Mesenchymal stem cell (in vitro differentiated cells and primary cell): ENCODE data around the gene GTSF1L.

ENCODE experiments used
- DNase-seq: peaks from one replicate; pipeline ENCODE4 v3.0.0-alpha.2; 2013
- H2AFZ ChIP-seq: one replicate; pipeline ENCODE4 v1.6.1; 2013; ENCODE audit warnings: low read depth, mild to moderate bottlenecking, control low read depth, inconsistent platforms, low read length, moderate library complexity
- H2AK5ac ChIP-seq: 2 replicates; pipeline ENCODE4 v1.6.1; 2013; ENCODE audit warnings: low read length, moderate library complexity, mild to moderate bottlenecking, inconsistent platforms; ENCODE audit not compliant: severe bottlenecking
- H2BK120ac ChIP-seq: one replicate; pipeline ENCODE4 v1.6.1; 2013; ENCODE audit warnings: low read depth, mild to moderate bottlenecking, inconsistent platforms, low read length, moderate library complexity
- H2BK12ac ChIP-seq, 2 experiments: one replicate each; pipeline ENCODE4 v1.6.1; 2013; ENCODE audit warnings: inconsistent platforms in 2 of 2, low read length in 2 of 2, mild to moderate bottlenecking in 2 of 2, moderate library complexity in 2 of 2, control low read depth in 1 of 2
- H2BK15ac ChIP-seq: one replicate; pipeline ENCODE4 v1.6.1; 2013; ENCODE audit warnings: mild to moderate bottlenecking, low read depth, inconsistent platforms; ENCODE audit not compliant: poor library complexity, severe bottlenecking
- H2BK5ac ChIP-seq: 2 replicates; pipeline ENCODE4 v1.6.1; 2013; ENCODE audit warnings: low read depth, mild to moderate bottlenecking, low read length, control low read depth, inconsistent platforms; ENCODE audit not compliant: poor library complexity, severe bottlenecking
- H3K14ac ChIP-seq, 2 experiments: one replicate each; pipeline ENCODE4 v1.6.1; 2013; ENCODE audit warnings: inconsistent platforms in 2 of 2, low read length in 2 of 2, control low read depth in 1 of 2, mild to moderate bottlenecking in 1 of 2, moderate library complexity in 1 of 2
- H3K18ac ChIP-seq, 2 experiments: one replicate each; pipeline ENCODE4 v1.6.1; 2013; ENCODE audit warnings: inconsistent platforms in 2 of 2, low read length in 2 of 2, control low read depth in 1 of 2, low read depth in 1 of 2, mild to moderate bottlenecking in 1 of 2
- H3K23ac ChIP-seq, 2 experiments: one replicate each; pipeline ENCODE4 v1.6.1; 2013; ENCODE audit warnings: inconsistent platforms in 2 of 2, low read length in 2 of 2, mild to moderate bottlenecking in 2 of 2, moderate library complexity in 2 of 2, control low read depth in 1 of 2
- H3K27ac ChIP-seq: 2 replicates; pipeline ENCODE4 v1.5.1; 2013; ENCODE audit warnings: mild to moderate bottlenecking, moderate library complexity, low read length, control low read depth, inconsistent platforms; ENCODE audit not compliant: poor library complexity, severe bottlenecking
- H3K27me3 ChIP-seq, 2 experiments: 2 replicates each; pipeline versions ENCODE4 v1.6.1 to v1.7.0; 2013; ENCODE audit warnings: low read length in 2 of 2, mild to moderate bottlenecking in 2 of 2, moderate library complexity in 2 of 2, control low read depth in 1 of 2, inconsistent platforms in 1 of 2; ENCODE audit not compliant: control insufficient read depth in 1 of 2, insufficient read depth in 1 of 2
- H3K36me3 ChIP-seq, 2 experiments: 2 replicates each; pipeline versions ENCODE4 v1.6.1 to v1.7.0; 2013; ENCODE audit warnings: low read length in 2 of 2, control low read depth in 1 of 2, inconsistent platforms in 1 of 2, low read depth in 1 of 2, mild to moderate bottlenecking in 1 of 2; ENCODE audit not compliant: insufficient read depth in 2 of 2, control insufficient read depth in 1 of 2
- H3K4ac ChIP-seq, 2 experiments: one replicate each; pipeline ENCODE4 v1.6.1; 2013; ENCODE audit warnings: inconsistent platforms in 2 of 2, low read length in 2 of 2, mild to moderate bottlenecking in 2 of 2, moderate library complexity in 2 of 2, control low read depth in 1 of 2, low read depth in 1 of 2
- H3K4me1 ChIP-seq: 2 replicates; pipeline ENCODE4 v1.6.1; 2013; ENCODE audit warnings: low read depth, low read length, control low read depth; ENCODE audit not compliant: control insufficient read depth, insufficient read depth
- H3K4me2 ChIP-seq: 2 replicates; pipeline ENCODE4 v1.6.1; 2013; ENCODE audit warnings: low read length, mild to moderate bottlenecking, inconsistent platforms; ENCODE audit not compliant: poor library complexity, severe bottlenecking
- H3K4me3 ChIP-seq, 2 experiments: 2 replicates each; pipeline versions ENCODE4 v1.5.1 to v1.7.0; 2013; ENCODE audit warnings: low read length in 2 of 2, mild to moderate bottlenecking in 2 of 2, control low read depth in 1 of 2, low read depth in 1 of 2; ENCODE audit not compliant: insufficient read depth in 1 of 2
- H3K79me1 ChIP-seq: replicated peaks from 2 replicates; pipeline ENCODE4 v1.6.1; 2013; ENCODE audit warnings: mild to moderate bottlenecking, control low read depth, low read length, inconsistent platforms; ENCODE audit not compliant: poor library complexity, severe bottlenecking
- H3K9ac ChIP-seq: 2 replicates; pipeline ENCODE4 v1.7.0; 2013; ENCODE audit warnings: mild to moderate bottlenecking, low read length, moderate library complexity
- H3K9me3 ChIP-seq: 2 replicates; pipeline ENCODE4 v1.7.0; 2013; ENCODE audit warnings: mild to moderate bottlenecking, low read length; ENCODE audit not compliant: control insufficient read depth
- H4K8ac ChIP-seq: one replicate; pipeline ENCODE4 v1.6.1; 2013; ENCODE audit warnings: inconsistent platforms, mild to moderate bottlenecking, low read length, moderate library complexity
- H4K91ac ChIP-seq: one replicate; pipeline ENCODE4 v1.6.1; 2013; ENCODE audit warnings: mild to moderate bottlenecking, low read length, inconsistent platforms
- WGBS: methylation state at CpG from one replicate; pipeline ENCODE4 v1.1.7; 2013; ENCODE audit warnings: mixed read lengths; 5-methylcytosine and 5-hydroxymethylcytosine counted together

The GTSF1L gene

DNA sequence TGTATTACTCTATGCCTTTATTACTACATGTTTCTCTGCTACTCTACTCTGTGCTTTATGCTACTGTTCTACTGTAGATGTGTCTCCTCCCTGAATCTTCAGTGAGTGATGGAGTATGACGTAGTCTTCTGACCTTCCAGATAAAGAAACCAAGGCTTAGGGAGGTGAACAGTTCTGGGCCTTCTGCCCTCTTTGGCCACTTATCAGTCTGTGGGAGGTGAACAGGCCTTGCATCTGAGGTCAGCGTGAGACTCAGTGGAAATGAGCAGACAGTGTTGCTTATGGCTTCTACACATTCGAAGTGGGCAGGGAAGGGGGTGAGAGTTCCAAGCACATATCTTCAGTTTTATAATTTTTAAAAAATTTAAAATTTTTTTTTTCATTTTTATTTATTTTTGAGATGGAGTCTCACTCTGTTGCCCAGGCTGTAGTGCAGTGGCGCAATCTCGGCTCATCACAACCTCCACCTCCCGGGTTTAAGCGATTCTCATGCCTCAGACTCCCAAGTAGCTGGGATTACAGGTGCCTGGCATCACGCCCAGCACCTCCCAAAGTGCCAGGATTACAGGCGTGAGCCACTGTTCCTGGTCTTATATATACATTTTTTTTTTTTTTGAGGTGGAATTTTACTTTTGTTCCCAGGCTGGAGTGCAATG, 35.7 kb downstream of the GTSF1L start:
- no peak overlapping the region for H3K23ac ChIP-seq
- H3K27me3 ChIP-seq, result no peaks in the 10 kb centered on the region
- DNase-seq, result no peak
- H3K14ac ChIP-seq, result no peak overlapping the region
- no peak overlapping the region for H2BK12ac ChIP-seq
- no peak overlapping the region for H3K4me3 ChIP-seq
- no peak overlapping the region for H3K9ac ChIP-seq
- H3K4me1 ChIP-seq, result peaks cover 3% of the 10 kb centered on the region
- H3K27ac ChIP-seq, result no peak overlapping the region
- H4K8ac ChIP-seq, result no peak overlapping the region
- no peak overlapping the region for H3K4ac ChIP-seq
- H3K36me3 ChIP-seq, result peaks cover 0 to 4% of the 10 kb centered on the region in 2 experiments
- H4K91ac ChIP-seq, result no peak overlapping the region
- H2BK120ac ChIP-seq, result no peak overlapping the region
- H3K4me2 ChIP-seq, result no peak overlapping the region
- H2AK5ac ChIP-seq, result no peak overlapping the region
- no peaks in the 10 kb centered on the region for H3K9me3 ChIP-seq
- WGBS, result 97% methylated on average over 7 of the region's 9 CpGs
- no peak overlapping the region for H2AFZ ChIP-seq
- H3K18ac ChIP-seq, result no peak overlapping the region
- no peak overlapping the region for H2BK15ac ChIP-seq
- no peak overlapping the region for H2BK5ac ChIP-seq
- H3K79me1 ChIP-seq, result peaks cover 8% of the 10 kb centered on the region

DNA sequence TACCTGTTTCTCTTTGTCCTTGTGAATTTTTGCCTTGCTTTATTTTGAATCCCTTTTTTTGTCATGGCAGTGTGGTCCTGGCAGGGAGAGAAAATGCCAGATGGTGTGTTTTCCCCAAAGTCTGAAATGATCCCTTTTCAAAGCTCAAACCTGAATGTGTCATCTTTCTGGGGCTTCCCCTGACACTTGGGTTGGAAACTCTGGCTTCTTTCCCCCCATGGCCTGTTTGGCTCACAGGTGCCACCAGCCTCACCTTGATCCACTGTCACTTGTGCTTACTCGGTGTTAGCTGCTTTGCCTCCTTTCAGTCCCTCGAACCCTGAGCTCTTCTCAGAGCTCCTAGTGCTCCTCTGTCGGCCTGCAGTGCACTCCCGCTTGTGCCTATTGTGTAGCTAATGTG, 37.6 kb downstream of the GTSF1L start:
- Histone ChIP-seq H2BK5ac (no peak overlapping the region), H3K4me1 (peaks cover 3% of the 10 kb centered on the region), H2AFZ (no peak overlapping the region), H4K91ac (no peak overlapping the region), H2BK120ac (no peak overlapping the region), H3K4me3 (no peak overlapping the region), H3K4ac (no peak overlapping the region), H2AK5ac (no peak overlapping the region), H3K18ac (no peak overlapping the region), H3K4me2 (no peak overlapping the region), H3K23ac (no peak overlapping the region), H3K9me3 (no peaks in the 10 kb centered on the region), H3K36me3 (peaks cover 0 to 5% of the 10 kb centered on the region in 2 experiments), H3K79me1 (peaks cover 4% of the 10 kb centered on the region), H2BK12ac (no peak overlapping the region), H2BK15ac (no peak overlapping the region), H3K27ac (no peak overlapping the region), H3K27me3 (no peaks in the 10 kb centered on the region), H3K14ac (no peak overlapping the region), H3K9ac (no peak overlapping the region), H4K8ac (no peak overlapping the region)
- no peak for DNase-seq
- WGBS, result 94% methylated on average over 4 of the region's 4 CpGs

- Histone ChIP-seq H3K14ac (no peak overlapping the region), H4K91ac (no peak overlapping the region), H2BK120ac (no peak overlapping the region), H3K9me3 (no peaks in the 10 kb centered on the region), H3K27me3 (no peaks in the 10 kb centered on the region), H2AFZ (no peak overlapping the region), H4K8ac (no peak overlapping the region), H3K79me1 (peaks cover 8% of the 10 kb centered on the region), H2BK15ac (no peak overlapping the region), H2BK12ac (no peak overlapping the region), H3K36me3 (peaks cover 0 to 5% of the 10 kb centered on the region in 2 experiments), H3K4me1 (no peaks in the 10 kb centered on the region), H3K23ac (no peak overlapping the region), H2BK5ac (no peak overlapping the region), H3K4me2 (no peak overlapping the region), H3K4me3 (no peak overlapping the region), H2AK5ac (no peak overlapping the region), H3K9ac (no peak overlapping the region), H3K18ac (no peak overlapping the region), H3K4ac (no peak overlapping the region), H3K27ac (no peak overlapping the region)
- DNase-seq, result no peak
- WGBS, result 97% methylated on average over 13 of the region's 13 CpGs
Measured at GRCh38 chr20:43686820-43687219, 40.0 kb downstream of the GTSF1L start.

DNA sequence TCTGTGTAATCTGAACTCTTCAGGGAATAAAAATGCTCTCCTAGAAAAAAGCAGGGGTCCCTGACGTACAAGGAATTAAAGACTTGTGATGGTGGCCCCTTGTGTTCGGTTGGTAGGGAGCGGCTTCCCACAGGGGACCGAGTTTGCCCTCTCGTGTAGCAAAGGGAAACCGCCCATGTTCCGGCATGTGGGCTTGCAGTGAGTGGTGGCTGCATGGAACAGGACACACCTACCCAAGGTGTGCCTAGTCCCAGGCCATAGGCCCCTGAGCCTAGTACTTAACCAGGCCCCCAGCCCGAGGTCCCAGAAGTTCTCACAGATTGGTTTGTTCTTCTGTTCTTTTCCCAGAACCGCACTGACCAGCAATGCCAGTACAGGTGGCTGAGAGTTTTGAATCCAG, 44.4 kb downstream of the GTSF1L start:
- no peak overlapping the region for H3K9ac ChIP-seq
- H4K91ac ChIP-seq, result no peak overlapping the region
- no peak overlapping the region for H2AK5ac ChIP-seq
- H2BK15ac ChIP-seq, result no peak overlapping the region
- H3K9me3 ChIP-seq, result no peaks in the 10 kb centered on the region
- H2AFZ ChIP-seq, result no peak overlapping the region
- no peak overlapping the region for H2BK5ac ChIP-seq
- H3K4ac ChIP-seq, result no peak overlapping the region
- peaks cover 15% of the 10 kb centered on the region for H3K79me1 ChIP-seq
- H2BK12ac ChIP-seq, result no peak overlapping the region
- H3K14ac ChIP-seq, result no peak overlapping the region
- no peak overlapping the region for H2BK120ac ChIP-seq
- H3K23ac ChIP-seq, result no peak overlapping the region
- H3K18ac ChIP-seq, result no peak overlapping the region
- no peaks in the 10 kb centered on the region for H3K4me1 ChIP-seq
- H3K27ac ChIP-seq, result no peak overlapping the region
- WGBS, result 98% methylated on average over 9 of the region's 9 CpGs
- H3K4me3 ChIP-seq, result no peak overlapping the region
- H3K4me2 ChIP-seq, result no peak overlapping the region
- no peaks in the 10 kb centered on the region for H3K27me3 ChIP-seq
- no peak for DNase-seq
- peaks cover 0 to 5% of the 10 kb centered on the region in 2 experiments for H3K36me3 ChIP-seq
- no peak overlapping the region for H4K8ac ChIP-seq
